CD4-positive, CD25-positive, alpha-beta regulatory T cell (primary cell): Measurements from ENCODE around the gene UFD1. TPM values are rescaled to one million over a fixed set of nuclear protein-coding genes. Genes with fewer than 3 reads are reported as not detected.

ENCODE experiments used
- ATAC-seq, 2 donors: fragments of 150-1000 bp; cut with Tn5 transposase; one replicate each; pipeline ENCODE4 v1.10.0; 2021; ENCODE audit warnings: low read depth in 2 of 2, moderate number of reproducible peaks in 2 of 2, moderate library complexity in 1 of 2
- DNase-seq, 3 donors: peaks; one replicate each; pipeline versions ENCODE4 v3.0.0 to v3.0.0-alpha.2; 2012 to 2022; ENCODE audit warnings: mixed read lengths in 1 of 3
- H3K27ac ChIP-seq: one replicate; pipeline ENCODE4 v1.7.0; 2013; ENCODE audit warnings: mild to moderate bottlenecking, low read length; ENCODE audit not compliant: insufficient read depth, poor library complexity, severe bottlenecking
- H3K27me3 ChIP-seq: one replicate; pipeline ENCODE4 v1.7.0; 2013; ENCODE audit warnings: low read length; ENCODE audit not compliant: control insufficient read depth, insufficient read depth
- H3K36me3 ChIP-seq: one replicate; pipeline ENCODE4 v1.7.0; 2013; ENCODE audit warnings: mild to moderate bottlenecking, low read length, moderate library complexity; ENCODE audit not compliant: control insufficient read depth, insufficient read depth
- H3K4me1 ChIP-seq: 2 replicates; pipeline ENCODE4 v1.7.0; 2013; ENCODE audit warnings: mild to moderate bottlenecking, low read length; ENCODE audit not compliant: insufficient read depth, control insufficient read depth, poor library complexity, severe bottlenecking
- H3K4me3 ChIP-seq: one replicate; pipeline ENCODE4 v1.7.0; 2013; ENCODE audit warnings: low read depth, mild to moderate bottlenecking, low read length, moderate library complexity
- H3K9me3 ChIP-seq, 2 experiments: 1 replicate in 1 of 2; 2 replicates in 1 of 2; pipeline ENCODE4 v1.7.0; 2013; ENCODE audit warnings: low read length in 2 of 2, mild to moderate bottlenecking in 1 of 2, moderate library complexity in 1 of 2; ENCODE audit not compliant: control insufficient read depth in 2 of 2
- H3K27ac Mint-ChIP-seq, 3 donors: one replicate each; pipeline ENCODE4 v1.8.0; 2020 to 2022; ENCODE audit warnings: mild to moderate bottlenecking in 3 of 3, mixed read lengths in 3 of 3, moderate library complexity in 2 of 3
- H3K27me3 Mint-ChIP-seq: one replicate; pipeline ENCODE4 v1.8.0; 2022; ENCODE audit warnings: mild to moderate bottlenecking, mixed read lengths
- H3K36me3 Mint-ChIP-seq: one replicate; pipeline ENCODE4 v1.8.0; 2020; ENCODE audit warnings: mixed read lengths
- H3K4me1 Mint-ChIP-seq, 4 donors: one replicate each; pipeline ENCODE4 v1.8.0; 2020 to 2022; ENCODE audit warnings: mixed read lengths in 4 of 4, mild to moderate bottlenecking in 1 of 4
- H3K4me3 Mint-ChIP-seq, 4 donors: one replicate each; pipeline ENCODE4 v1.8.0; 2020 to 2022; ENCODE audit warnings: mild to moderate bottlenecking in 4 of 4, mixed read lengths in 4 of 4, moderate library complexity in 3 of 4
- H3K9me3 Mint-ChIP-seq, 7 donors: one replicate each; pipeline ENCODE4 v1.8.0; 2020 to 2022; ENCODE audit warnings: mixed read lengths in 7 of 7, mild to moderate bottlenecking in 3 of 7, moderate library complexity in 2 of 7
- polyA plus RNA-seq, 4 donors: library from polyadenylated mRNA; unstranded; fragments of 300-500 nt; fragmentation: Illumina TruSeq; gene quantifications; one replicate each; pipeline ENCODE4 v1.2.3, GENCODE V29; 2021
- total RNA-seq: library from RNA; stranded (reverse); gene quantifications from one replicate; pipeline ENCODE4 v1.2.3, GENCODE V29; 2022

The UFD1 gene
- total and polyA plus RNA-seq, 5 donors from 2014 or later, result 97.7 to 146 (median 113) TPM

DNA sequence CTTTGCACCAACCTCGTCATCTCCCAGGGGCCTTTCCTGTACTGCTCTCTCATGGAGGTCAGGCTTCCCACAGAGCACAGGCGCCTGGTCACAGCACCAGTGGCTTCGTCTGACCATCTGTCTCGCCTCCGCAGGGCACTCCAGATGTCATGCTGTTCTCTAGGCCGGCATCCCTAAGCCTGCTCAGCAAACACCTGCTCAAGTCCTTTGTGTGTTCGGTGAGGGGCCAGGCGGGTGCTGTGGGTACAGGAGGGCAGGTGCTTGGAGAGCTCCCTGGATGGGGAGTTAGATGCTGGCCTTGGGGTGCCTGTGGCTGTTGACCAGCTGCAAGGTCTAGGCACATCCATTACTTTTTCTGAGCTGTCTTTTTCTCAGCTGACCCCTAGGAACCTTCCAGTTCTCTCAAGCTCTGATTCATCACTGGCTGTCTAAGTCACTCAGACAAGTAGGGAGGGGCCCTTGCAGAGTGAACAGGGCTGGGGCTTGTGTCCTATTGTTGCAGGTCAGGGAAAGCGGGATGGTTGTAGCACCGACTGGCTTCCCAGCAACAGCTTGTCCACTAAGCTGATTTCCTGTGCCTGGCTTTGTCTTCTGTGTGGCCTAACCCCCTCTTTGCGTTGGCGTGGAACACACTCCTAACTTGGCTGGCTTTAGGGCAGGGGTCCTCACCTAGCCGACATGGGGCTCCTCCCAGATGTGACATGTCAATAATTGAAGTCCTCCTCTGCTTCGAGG, 36.0 kb upstream of the UFD1 start:
- Mint-ChIP-seq H3K27me3 (no peaks in the 10 kb centered on the region), H3K27ac (peak overlapping the region in 1 of 3 donors; percentile 52), H3K36me3 (peaks cover 9% of the 10 kb centered on the region), H3K4me3 (no peak overlapping the region), H3K4me1 (no peaks in the 10 kb centered on the region), H3K9me3 (peaks cover 0 to 6% (median 0%) of the 10 kb centered on the region in 7 donors)
- Histone ChIP-seq H3K4me1 (no peaks in the 10 kb centered on the region), H3K9me3 (no peaks in the 10 kb centered on the region), H3K27ac (no peak overlapping the region), H3K36me3 (no peaks in the 10 kb centered on the region), H3K27me3 (no peaks in the 10 kb centered on the region), H3K4me3 (no peak overlapping the region)
- ATAC-seq (no peak), DNase-seq (no peak)

DNA sequence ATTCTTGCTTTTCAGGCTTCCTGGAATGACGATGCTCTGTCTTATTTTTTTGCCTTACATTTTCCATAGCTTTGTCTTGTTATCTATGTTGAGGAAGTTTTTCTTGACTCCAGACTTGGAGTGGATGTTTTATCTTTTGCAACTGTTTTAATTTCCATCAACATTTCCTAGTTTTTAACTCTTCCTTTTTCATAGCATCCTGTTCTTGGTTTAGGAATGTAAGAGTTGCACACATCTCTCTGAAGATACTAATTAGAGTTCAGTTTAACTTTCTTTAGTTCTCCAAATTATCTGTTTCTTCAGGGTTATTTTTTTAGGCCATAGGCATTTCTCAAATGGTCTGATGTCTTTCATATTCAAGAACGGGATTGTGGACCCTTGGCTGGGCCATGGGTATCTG, 34.8 kb upstream of the UFD1 start:
- Mint-ChIP-seq H3K9me3 (peaks cover 0 to 6% (median 0%) of the 10 kb centered on the region in 7 donors), H3K27me3 (no peaks in the 10 kb centered on the region), H3K4me3 (no peak overlapping the region), H3K27ac (no peak overlapping the region), H3K36me3 (peaks cover 9% of the 10 kb centered on the region), H3K4me1 (no peaks in the 10 kb centered on the region)
- Histone ChIP-seq H3K4me3 (no peak overlapping the region), H3K27ac (no peak overlapping the region), H3K4me1 (no peaks in the 10 kb centered on the region), H3K9me3 (no peaks in the 10 kb centered on the region), H3K36me3 (no peaks in the 10 kb centered on the region), H3K27me3 (no peaks in the 10 kb centered on the region)
- no peak for ATAC-seq
- DNase-seq, result no peak

DNA sequence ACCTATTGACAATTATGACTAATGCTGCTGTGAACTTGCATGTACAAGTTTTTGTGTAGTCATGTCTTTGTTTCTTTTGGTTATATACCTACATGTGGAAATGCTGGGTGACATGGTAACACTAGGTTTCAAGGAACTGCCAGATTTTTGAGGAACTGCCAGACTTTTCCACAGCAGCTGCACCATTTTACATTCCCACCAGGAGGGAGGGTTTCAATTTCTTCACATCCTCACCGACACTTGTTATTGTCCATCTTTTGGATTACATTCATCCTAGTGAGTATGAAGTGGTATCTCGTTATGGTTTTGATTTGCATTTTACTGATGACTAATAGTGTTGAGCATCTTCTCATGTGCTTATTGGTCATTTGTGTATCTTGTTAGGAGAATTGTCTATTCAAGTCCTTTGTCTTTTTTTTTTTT, 31.9 kb upstream of the UFD1 start:
- Histone ChIP-seq H3K36me3 (no peaks in the 10 kb centered on the region), H3K27ac (no peak overlapping the region), H3K9me3 (no peaks in the 10 kb centered on the region), H3K4me3 (no peak overlapping the region), H3K27me3 (no peaks in the 10 kb centered on the region), H3K4me1 (peaks cover 1% of the 10 kb centered on the region)
- Mint-ChIP-seq H3K27me3 (no peaks in the 10 kb centered on the region), H3K4me1 (peaks cover 0 to 8% (median 0%) of the 10 kb centered on the region in 4 donors), H3K9me3 (peaks cover 0 to 6% (median 0%) of the 10 kb centered on the region in 7 donors), H3K4me3 (no peak overlapping the region), H3K36me3 (peaks cover 9% of the 10 kb centered on the region), H3K27ac (no peak overlapping the region)
- ATAC-seq (no peak), DNase-seq (no peak)

DNA sequence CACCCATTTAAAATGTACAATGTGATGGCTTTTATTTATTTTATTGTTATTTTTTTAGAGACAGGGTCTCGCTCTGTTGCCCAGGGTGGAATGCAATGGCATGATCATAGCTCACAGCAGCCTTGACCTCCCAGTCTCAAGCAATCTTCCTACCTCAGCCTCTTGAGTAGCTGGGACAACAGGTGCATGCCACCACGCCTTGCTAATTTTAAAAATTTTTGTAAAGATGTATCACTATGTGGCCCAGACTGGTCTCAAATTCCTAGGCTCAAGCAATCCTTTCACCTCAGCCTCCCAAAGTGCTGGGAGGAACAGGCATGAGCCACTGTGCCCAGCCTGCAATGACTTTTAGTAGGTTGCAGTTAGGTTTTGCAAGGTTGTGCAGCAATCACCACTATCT, 30.9 kb upstream of the UFD1 start:
- Histone ChIP-seq H3K36me3 (no peaks in the 10 kb centered on the region), H3K4me1 (peaks cover 11% of the 10 kb centered on the region), H3K9me3 (no peaks in the 10 kb centered on the region), H3K27ac (no peak overlapping the region), H3K27me3 (no peaks in the 10 kb centered on the region), H3K4me3 (no peak overlapping the region)
- H3K36me3 Mint-ChIP-seq, result peaks cover 4% of the 10 kb centered on the region
- H3K4me1 Mint-ChIP-seq, result peaks cover 0 to 18% (median 6%) of the 10 kb centered on the region in 4 donors
- peak overlapping the region in 1 of 3 donors; percentile 52 for H3K27ac Mint-ChIP-seq
- H3K9me3 Mint-ChIP-seq, result peaks cover 0 to 6% (median 0%) of the 10 kb centered on the region in 7 donors
- no peaks in the 10 kb centered on the region for H3K27me3 Mint-ChIP-seq
- ATAC-seq (no peak), DNase-seq (no peak)
- no peak overlapping the region for H3K4me3 Mint-ChIP-seq

DNA sequence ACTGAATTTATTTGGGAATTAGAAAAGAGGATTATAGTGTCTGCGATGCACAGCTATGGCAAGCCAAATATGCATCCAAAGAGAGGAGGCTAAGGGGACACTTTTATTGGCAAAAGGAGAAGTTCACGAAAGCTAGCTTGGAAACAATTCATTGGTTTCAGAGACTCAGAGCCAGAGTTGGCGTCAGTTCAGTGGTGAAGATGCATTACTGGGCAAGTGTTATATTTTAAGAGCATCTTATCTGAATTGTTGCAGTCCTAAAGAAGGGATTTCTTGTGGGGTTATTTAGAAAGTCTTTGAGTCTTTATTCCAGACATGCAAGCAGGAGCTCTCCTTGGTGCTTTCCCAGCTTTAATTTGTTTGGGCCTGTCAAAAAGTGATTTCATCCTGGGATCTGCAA, 30.2 kb upstream of the UFD1 start:
- no peak overlapping the region for H3K4me3 Mint-ChIP-seq
- no peak overlapping the region for H3K4me3 ChIP-seq
- DNase-seq (no peak), ATAC-seq (no peak)
- H3K27me3 Mint-ChIP-seq, result no peaks in the 10 kb centered on the region
- H3K36me3 Mint-ChIP-seq, result peaks cover 4% of the 10 kb centered on the region
- H3K9me3 ChIP-seq, result no peaks in the 10 kb centered on the region
- H3K9me3 Mint-ChIP-seq, result peaks cover 0 to 6% (median 0%) of the 10 kb centered on the region in 7 donors
- no peaks in the 10 kb centered on the region for H3K36me3 ChIP-seq
- H3K4me1 Mint-ChIP-seq, result peaks cover 0 to 19% (median 6%) of the 10 kb centered on the region in 4 donors
- no peaks in the 10 kb centered on the region for H3K27me3 ChIP-seq
- peaks cover 11% of the 10 kb centered on the region for H3K4me1 ChIP-seq
- no peak overlapping the region for H3K27ac Mint-ChIP-seq
- H3K27ac ChIP-seq, result no peak overlapping the region

DNA sequence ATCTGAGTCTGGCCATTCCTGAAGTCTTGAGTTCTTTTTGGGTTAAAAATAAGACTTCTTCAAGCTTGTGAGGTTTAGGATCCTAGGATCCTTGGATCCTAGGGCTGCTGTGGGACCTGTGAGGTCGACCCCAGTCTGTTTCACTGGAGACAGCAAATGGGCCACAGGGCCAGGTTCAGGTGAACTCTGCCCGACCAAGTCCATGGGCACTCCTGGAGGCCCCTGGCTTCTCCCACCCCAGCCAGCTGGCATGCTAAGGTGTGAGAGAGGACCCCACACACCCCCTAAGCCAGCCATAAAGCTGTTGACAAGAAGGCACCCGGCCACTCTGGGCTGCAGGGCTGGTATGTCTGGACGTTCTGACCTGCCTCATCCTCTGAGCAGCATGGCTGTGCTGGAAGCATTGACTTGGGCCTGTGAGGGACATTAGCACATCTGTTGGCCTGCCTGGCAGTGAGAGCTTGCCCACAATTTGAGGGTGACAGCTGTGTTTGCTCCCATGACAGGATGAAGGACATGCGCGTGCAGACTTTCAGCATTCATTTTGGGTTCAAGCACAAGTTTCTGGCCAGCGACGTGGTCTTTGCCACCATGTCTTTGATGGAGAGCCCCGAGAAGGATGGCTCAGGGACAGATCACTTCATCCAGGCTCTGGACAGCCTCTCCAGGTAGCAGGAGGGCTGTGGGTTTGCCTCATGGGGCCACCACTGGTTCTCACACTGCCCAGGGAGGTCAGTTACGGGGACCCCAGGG, 29.2 kb upstream of the UFD1 start:
- Mint-ChIP-seq H3K9me3 (peaks cover 0 to 2% (median 0%) of the 10 kb centered on the region in 7 donors), H3K4me1 (peaks cover 0 to 19% (median 6%) of the 10 kb centered on the region in 4 donors), H3K27ac (no peak overlapping the region), H3K27me3 (no peaks in the 10 kb centered on the region), H3K4me3 (no peak overlapping the region), H3K36me3 (no peaks in the 10 kb centered on the region)
- Histone ChIP-seq H3K4me3 (no peak overlapping the region), H3K27me3 (no peaks in the 10 kb centered on the region), H3K27ac (no peak overlapping the region), H3K4me1 (peaks cover 11% of the 10 kb centered on the region), H3K36me3 (no peaks in the 10 kb centered on the region), H3K9me3 (no peaks in the 10 kb centered on the region)
- no peak for ATAC-seq
- DNase-seq, result no peak

DNA sequence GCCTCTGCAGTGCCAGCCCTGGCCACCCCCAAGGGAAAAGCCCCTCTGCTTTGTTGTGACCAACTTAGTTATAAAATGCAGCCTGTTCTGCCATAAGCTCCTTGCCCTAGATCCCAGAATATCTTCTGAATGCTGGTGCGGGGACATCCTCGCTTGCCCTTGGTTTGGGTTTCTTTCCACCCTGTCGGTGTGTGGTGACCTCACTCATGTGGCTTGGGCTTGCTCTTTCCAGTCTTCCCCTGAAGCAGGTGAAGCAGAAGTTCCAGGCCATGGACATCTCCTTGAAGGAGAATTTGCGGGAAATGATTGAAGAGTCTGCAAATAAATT, 28.5 kb upstream of the UFD1 start:
- ATAC-seq, result no peak
- Mint-ChIP-seq H3K36me3 (no peaks in the 10 kb centered on the region), H3K27ac (no peak overlapping the region), H3K4me1 (peaks cover 0 to 19% (median 6%) of the 10 kb centered on the region in 4 donors), H3K9me3 (peaks cover 0 to 2% (median 0%) of the 10 kb centered on the region in 7 donors), H3K27me3 (no peaks in the 10 kb centered on the region), H3K4me3 (no peak overlapping the region)
- Histone ChIP-seq H3K27me3 (no peaks in the 10 kb centered on the region), H3K4me1 (peaks cover 11% of the 10 kb centered on the region), H3K4me3 (no peak overlapping the region), H3K27ac (no peak overlapping the region), H3K36me3 (no peaks in the 10 kb centered on the region), H3K9me3 (no peaks in the 10 kb centered on the region)
- DNase-seq, result no peak
